Trophoblast cell (in vitro differentiated cells and primary cell): Measurements from ENCODE around the gene MYRIP.

Source experiments
- DNase-seq, 2 donors: peaks; one replicate each; pipeline ENCODE4 v3.0.0-alpha.2; 2016
- H2AFZ ChIP-seq: 2 replicates; pipeline ENCODE4 v1.6.1; 2013; ENCODE audit warnings: low read length, moderate library complexity, mild to moderate bottlenecking; ENCODE audit not compliant: insufficient read depth, poor library complexity
- H2AK5ac ChIP-seq: 2 replicates; pipeline ENCODE4 v1.6.1; 2013; ENCODE audit warnings: mild to moderate bottlenecking, low read length
- H2BK120ac ChIP-seq: 2 replicates; pipeline ENCODE4 v1.6.1; 2013; ENCODE audit warnings: low read length, mild to moderate bottlenecking, moderate library complexity; ENCODE audit not compliant: insufficient read depth, poor library complexity
- H2BK12ac ChIP-seq: 2 replicates; pipeline ENCODE4 v1.6.1; 2013; ENCODE audit warnings: mild to moderate bottlenecking, low read length, moderate library complexity
- H2BK5ac ChIP-seq: 2 replicates; pipeline ENCODE4 v1.6.1; 2013; ENCODE audit warnings: low read length, low read depth, moderate library complexity, mild to moderate bottlenecking; ENCODE audit not compliant: poor library complexity
- H3K14ac ChIP-seq: 2 replicates; pipeline ENCODE4 v1.6.1; 2013; ENCODE audit warnings: mild to moderate bottlenecking, low read length
- H3K18ac ChIP-seq: 2 replicates; pipeline ENCODE4 v1.6.1; 2013; ENCODE audit warnings: mild to moderate bottlenecking, low read length
- H3K23ac ChIP-seq: 2 replicates; pipeline ENCODE4 v1.6.1; 2013; ENCODE audit warnings: low read length
- H3K27ac ChIP-seq: 2 replicates; pipeline ENCODE4 v1.5.1; 2013; ENCODE audit warnings: low read depth, mild to moderate bottlenecking, inconsistent platforms, low read length, moderate library complexity
- H3K27me3 ChIP-seq: 2 replicates; pipeline ENCODE4 v1.6.1; 2013; ENCODE audit warnings: inconsistent platforms, mild to moderate bottlenecking, low read length, moderate library complexity; ENCODE audit not compliant: insufficient read depth
- H3K36me3 ChIP-seq, 2 experiments: 1 replicate in 1 of 2; 2 replicates in 1 of 2; pipeline ENCODE4 v1.6.1; 2013; ENCODE audit warnings: low read length in 2 of 2, mild to moderate bottlenecking in 2 of 2, moderate library complexity in 1 of 2; ENCODE audit not compliant: insufficient read depth in 2 of 2, control insufficient read depth in 1 of 2
- H3K4ac ChIP-seq: 2 replicates; pipeline ENCODE4 v1.6.1; 2013; ENCODE audit warnings: low read depth, mild to moderate bottlenecking, low read length, moderate library complexity
- H3K4me1 ChIP-seq, 2 experiments: 1 replicate in 1 of 2; 2 replicates in 1 of 2; pipeline ENCODE4 v1.6.1; 2013; ENCODE audit warnings: low read length in 2 of 2, mild to moderate bottlenecking in 2 of 2, moderate library complexity in 1 of 2; ENCODE audit not compliant: insufficient read depth in 2 of 2, control insufficient read depth in 1 of 2
- H3K4me2 ChIP-seq: 2 replicates; pipeline ENCODE4 v1.6.1; 2013; ENCODE audit warnings: inconsistent platforms, mild to moderate bottlenecking, low read length, moderate library complexity
- H3K4me3 ChIP-seq: 2 replicates; pipeline ENCODE4 v1.5.1; 2013; ENCODE audit warnings: mild to moderate bottlenecking, low read depth, low read length, inconsistent platforms
- H3K79me1 ChIP-seq: one replicate; pipeline ENCODE4 v1.6.1; 2013; ENCODE audit warnings: low read length
- H3K79me2 ChIP-seq: 2 replicates; pipeline ENCODE4 v1.6.1; 2013; ENCODE audit warnings: low read length, mild to moderate bottlenecking; ENCODE audit not compliant: control insufficient read depth, insufficient read depth, poor library complexity
- H3K9ac ChIP-seq: 2 replicates; pipeline ENCODE4 v1.6.1; 2013; ENCODE audit warnings: mild to moderate bottlenecking, low read length
- H3K9me3 ChIP-seq: 2 replicates; pipeline ENCODE4 v1.6.1; 2013; ENCODE audit warnings: low read depth, mild to moderate bottlenecking, control low read depth, inconsistent platforms, low read length; ENCODE audit not compliant: insufficient read depth
- H4K12ac ChIP-seq: 2 replicates; pipeline ENCODE4 v1.6.1; 2013; ENCODE audit warnings: low read depth, mild to moderate bottlenecking, low read length, moderate library complexity
- H4K8ac ChIP-seq: 2 replicates; pipeline ENCODE4 v1.6.1; 2013; ENCODE audit warnings: low read depth, mild to moderate bottlenecking, low read length, moderate library complexity
- H4K91ac ChIP-seq: one replicate; pipeline ENCODE4 v1.6.1; 2013; ENCODE audit warnings: low read depth, mild to moderate bottlenecking, low read length, moderate library complexity
- WGBS: extraction: QIAGEN DNeasy Blood & Tissue Kit; methylation state at CpG from one replicate; pipeline ENCODE4 v1.1.7; 2013; ENCODE audit warnings: missing lambda C conversion rate; ENCODE audit not compliant: insufficient read length, insufficient coverage; ENCODE audit errors: extremely low coverage; 5-methylcytosine and 5-hydroxymethylcytosine counted together

The MYRIP gene

GRCh38 chr3:39783680-39784079 is 25.7 kb upstream of the MYRIP start:
- no peak overlapping the region for H4K12ac ChIP-seq
- no peak overlapping the region for H3K14ac ChIP-seq
- no peak overlapping the region for H4K8ac ChIP-seq
- no peak for DNase-seq
- H3K9ac ChIP-seq: no peak overlapping the region
- no peak overlapping the region for H3K4me3 ChIP-seq
- peaks cover 1% of the 10 kb centered on the region for H3K9me3 ChIP-seq
- H3K4ac ChIP-seq: no peak overlapping the region
- H2AFZ ChIP-seq: no peak overlapping the region
- H3K27ac ChIP-seq: no peak overlapping the region
- no peak overlapping the region for H3K4me2 ChIP-seq
- no peaks in the 10 kb centered on the region for H3K79me2 ChIP-seq
- H2BK12ac ChIP-seq: no peak overlapping the region
- H3K27me3 ChIP-seq: no peaks in the 10 kb centered on the region
- H3K18ac ChIP-seq: no peak overlapping the region
- H3K23ac ChIP-seq: no peak overlapping the region
- H2BK5ac ChIP-seq: no peak overlapping the region
- no peaks in the 10 kb centered on the region for H3K36me3 ChIP-seq
- WGBS: no CpG with 5 or more reads among the region's 4 CpGs
- H3K4me1 ChIP-seq: no peaks in the 10 kb centered on the region
- H2AK5ac ChIP-seq: no peak overlapping the region
- no peaks in the 10 kb centered on the region for H3K79me1 ChIP-seq
- H2BK120ac ChIP-seq: no peak overlapping the region
- no peak overlapping the region for H4K91ac ChIP-seq

GRCh38 chr3:39784922-39785321 is 24.5 kb upstream of the MYRIP start:
- H3K14ac ChIP-seq: no peak overlapping the region

GRCh38 chr3:39788128-39788883 is 21.1 kb upstream of the MYRIP start:
- Histone ChIP-seq H3K14ac (no peak overlapping the region), H3K27me3 (no peaks in the 10 kb centered on the region), H2AFZ (no peak overlapping the region), H3K79me2 (no peaks in the 10 kb centered on the region), H4K91ac (no peak overlapping the region), H3K4ac (no peak overlapping the region), H2BK120ac (no peak overlapping the region), H4K8ac (no peak overlapping the region), H3K4me1 (no peaks in the 10 kb centered on the region), H2BK12ac (no peak overlapping the region), H3K4me2 (no peak overlapping the region), H3K36me3 (no peaks in the 10 kb centered on the region), H3K79me1 (no peaks in the 10 kb centered on the region), H4K12ac (no peak overlapping the region), H3K9ac (no peak overlapping the region), H2AK5ac (no peak overlapping the region), H3K27ac (no peak overlapping the region), H3K9me3 (no peaks in the 10 kb centered on the region), H2BK5ac (no peak overlapping the region), H3K18ac (no peak overlapping the region), H3K4me3 (no peak overlapping the region), H3K23ac (no peak overlapping the region)
- DNase-seq: no peak
- WGBS: no CpG with 5 or more reads among the region's 3 CpGs

More at GRCh38 chr3:39784922-39785321, 24.5 kb upstream of the MYRIP start:
- H2AFZ ChIP-seq: no peak overlapping the region
- no peak overlapping the region for H3K18ac ChIP-seq
- no peak for DNase-seq
- H2BK120ac ChIP-seq: no peak overlapping the region
- H3K79me1 ChIP-seq: no peaks in the 10 kb centered on the region
- no peaks in the 10 kb centered on the region for H3K36me3 ChIP-seq
- H3K9ac ChIP-seq: no peak overlapping the region
- H2BK5ac ChIP-seq: no peak overlapping the region
- no peak overlapping the region for H2AK5ac ChIP-seq
- no peak overlapping the region for H3K23ac ChIP-seq
- no peak overlapping the region for H4K91ac ChIP-seq
- no CpG with 5 or more reads among the region's 1 CpG for WGBS
- H3K79me2 ChIP-seq: no peaks in the 10 kb centered on the region
- no peaks in the 10 kb centered on the region for H3K4me1 ChIP-seq
- no peak overlapping the region for H4K12ac ChIP-seq
- H4K8ac ChIP-seq: no peak overlapping the region
- no peak overlapping the region for H3K4me2 ChIP-seq
- H3K27me3 ChIP-seq: no peaks in the 10 kb centered on the region
- no peak overlapping the region for H3K27ac ChIP-seq
- H3K4me3 ChIP-seq: no peak overlapping the region
- H2BK12ac ChIP-seq: no peak overlapping the region
- H3K9me3 ChIP-seq: no peaks in the 10 kb centered on the region
- no peak overlapping the region for H3K4ac ChIP-seq

DNA sequence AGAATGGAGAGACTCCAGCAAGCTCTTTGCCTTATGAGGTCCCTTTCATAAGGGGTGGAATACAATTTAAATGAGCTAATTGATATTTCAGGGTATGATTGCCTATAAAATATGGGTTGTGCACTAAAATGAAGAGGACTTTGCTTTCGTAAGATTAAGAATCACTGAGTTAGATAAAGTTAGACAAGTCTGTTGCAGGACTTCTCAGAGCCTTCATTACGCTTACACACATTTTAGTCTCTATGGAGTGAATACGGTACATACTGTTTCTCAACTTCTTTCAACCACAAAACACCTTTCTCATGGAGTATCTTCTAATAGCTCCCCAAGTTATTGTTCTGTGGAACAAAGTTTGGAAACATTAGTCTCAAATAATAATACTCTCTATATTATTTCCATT is 17.8 kb upstream of the MYRIP start:
- no peaks in the 10 kb centered on the region for H3K4me1 ChIP-seq
- no peak overlapping the region for H3K4me2 ChIP-seq
- no peak overlapping the region for H2BK12ac ChIP-seq
- no CpG with 5 or more reads among the region's 3 CpGs for WGBS
- no peak overlapping the region for H3K4me3 ChIP-seq
- H3K36me3 ChIP-seq: no peaks in the 10 kb centered on the region
- no peak for DNase-seq
- no peak overlapping the region for H2AK5ac ChIP-seq
- H3K23ac ChIP-seq: no peak overlapping the region
- no peak overlapping the region for H4K12ac ChIP-seq
- no peak overlapping the region for H3K14ac ChIP-seq
- no peak overlapping the region for H3K18ac ChIP-seq
- no peak overlapping the region for H2AFZ ChIP-seq
- no peak overlapping the region for H3K27ac ChIP-seq
- no peaks in the 10 kb centered on the region for H3K27me3 ChIP-seq
- no peak overlapping the region for H3K4ac ChIP-seq
- H2BK5ac ChIP-seq: no peak overlapping the region
- no peaks in the 10 kb centered on the region for H3K9me3 ChIP-seq
- no peak overlapping the region for H4K8ac ChIP-seq
- H2BK120ac ChIP-seq: no peak overlapping the region
- H3K79me1 ChIP-seq: no peaks in the 10 kb centered on the region
- H3K9ac ChIP-seq: no peak overlapping the region
- no peaks in the 10 kb centered on the region for H3K79me2 ChIP-seq
- H4K91ac ChIP-seq: no peak overlapping the region
